HG02571 (cell line): ENCODE data around the gene BIN1.

ENCODE experiments used
- ATAC-seq: cut with Tn5 transposase; IDR thresholded peaks from one replicate; pipeline ENCODE4 v1.9.1; 2021; ENCODE audit warnings: mild to moderate bottlenecking, moderate library complexity; ENCODE audit not compliant: unreplicated experiment

BIN1 gene

DNA sequence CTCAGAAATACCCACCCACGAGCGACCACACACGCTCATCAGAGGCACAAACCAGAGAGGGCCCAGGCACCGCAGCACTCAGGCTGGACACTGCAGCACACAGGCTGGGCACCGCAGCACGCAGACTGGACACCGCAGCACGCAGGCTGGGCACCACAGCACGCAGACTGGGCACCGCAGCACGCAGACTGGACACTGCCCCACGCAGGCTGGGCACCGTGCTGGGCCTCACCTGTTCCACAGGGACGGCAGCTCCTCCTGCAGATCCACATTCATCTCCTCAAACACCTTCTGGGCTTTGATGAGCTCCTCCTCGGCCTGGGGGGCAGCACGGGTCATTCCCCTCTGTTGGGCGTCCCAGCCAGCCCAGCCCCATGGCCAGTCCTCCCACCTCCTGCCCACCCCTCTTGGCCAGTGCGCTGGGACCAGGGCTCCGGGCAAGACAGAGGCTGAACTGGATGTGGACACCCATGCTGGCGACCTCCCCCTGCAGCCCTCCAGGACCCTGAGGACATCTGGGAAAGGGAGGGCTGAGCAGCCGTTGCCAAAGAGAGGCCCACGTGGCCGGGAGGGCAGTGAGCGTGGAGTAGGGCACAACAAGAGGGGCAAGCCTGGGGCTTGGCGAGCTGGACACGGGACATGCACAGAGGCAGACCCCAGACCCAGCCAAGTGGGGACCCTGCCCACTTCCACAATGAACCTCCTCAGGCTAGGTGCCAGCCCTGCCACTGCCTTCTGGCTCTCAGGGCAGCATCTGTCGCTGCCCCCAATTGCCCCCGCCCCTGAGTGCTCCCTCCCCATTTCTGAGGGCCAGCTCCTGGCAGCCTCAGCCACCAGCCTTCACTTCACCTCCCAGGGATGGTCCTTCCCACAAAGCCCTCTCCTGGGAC lies 43.0 kb downstream of the BIN1 start:
- ATAC-seq: no peak

GRCh38 chr2:127061375-127062273 lies 45.3 kb downstream of the BIN1 start:
- ATAC-seq: no peak

GRCh38 chr2:127060264-127060945 lies 46.5 kb downstream of the BIN1 start:
- no peak for ATAC-seq

- no peak for ATAC-seq
These were observed 47.4 kb downstream of the BIN1 start for GRCh38 chr2:127059559-127059958.

GRCh38 chr2:127058954-127059252 lies 48.1 kb downstream of the BIN1 start:
- no peak for ATAC-seq

GRCh38 chr2:127058246-127058953 lies 48.6 kb downstream of the BIN1 start:
- no peak for ATAC-seq

GRCh38 chr2:127057371-127058245 lies 49.3 kb downstream of the BIN1 start:
- no peak for ATAC-seq

DNA sequence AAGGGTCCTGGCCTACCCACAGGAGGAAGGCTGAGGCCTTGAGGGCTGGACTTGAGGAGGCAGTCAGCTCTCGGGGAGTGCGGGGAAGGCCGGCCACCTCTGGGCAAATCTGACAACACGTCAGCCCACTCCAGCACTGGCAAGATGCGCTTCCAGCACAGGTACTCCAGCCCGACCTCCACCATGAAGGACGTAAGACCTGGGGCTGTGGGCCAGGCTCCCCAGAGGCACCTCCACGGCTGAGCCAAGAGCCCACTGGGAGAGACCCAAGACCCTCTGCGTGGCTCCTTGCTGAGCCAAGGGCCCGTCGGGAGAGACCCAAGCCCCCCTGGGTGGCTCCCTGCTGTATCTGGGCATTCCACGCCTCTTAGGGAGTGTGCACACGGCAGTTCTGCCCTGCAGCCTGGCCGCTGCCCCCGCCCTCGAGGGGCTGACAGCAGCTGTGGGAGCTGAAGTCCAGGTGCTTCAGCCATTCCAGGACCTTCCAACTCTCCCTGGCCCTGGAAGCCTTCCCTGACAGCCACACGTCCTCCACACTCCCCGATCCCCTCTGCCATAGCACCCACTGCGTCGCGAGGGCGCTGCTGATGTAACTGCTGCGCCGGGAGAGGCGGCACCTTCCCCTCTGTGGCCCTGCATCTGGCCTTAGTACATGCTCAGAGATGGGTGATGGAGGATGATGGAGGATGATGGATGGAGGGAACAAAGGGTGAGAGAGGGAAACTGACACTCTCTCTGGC lies 50.2 kb downstream of the BIN1 start:
- no peak for ATAC-seq

DNA sequence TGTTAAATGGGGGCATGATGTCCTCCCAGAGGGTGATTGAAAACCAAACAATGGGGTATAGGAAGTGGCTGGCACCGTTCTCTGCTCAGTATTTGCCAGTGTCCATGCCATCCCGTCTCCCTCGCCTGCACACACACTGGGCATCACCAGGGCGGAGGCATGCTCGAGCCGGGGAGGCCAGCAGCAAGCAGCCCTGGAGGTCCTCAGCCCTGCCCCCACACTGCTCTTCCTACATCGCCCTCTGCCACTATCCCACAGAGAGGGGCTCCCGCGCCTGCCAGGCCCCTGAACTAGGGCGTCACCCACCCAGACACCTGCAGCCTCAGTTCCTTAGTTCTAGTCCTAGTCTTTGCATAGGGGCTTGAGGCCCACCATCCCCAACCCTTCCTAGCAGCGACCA lies 50.9 kb downstream of the BIN1 start:
- ATAC-seq: no peak

GRCh38 chr2:127055786-127056076 lies 51.2 kb downstream of the BIN1 start:
- ATAC-seq: no peak

DNA sequence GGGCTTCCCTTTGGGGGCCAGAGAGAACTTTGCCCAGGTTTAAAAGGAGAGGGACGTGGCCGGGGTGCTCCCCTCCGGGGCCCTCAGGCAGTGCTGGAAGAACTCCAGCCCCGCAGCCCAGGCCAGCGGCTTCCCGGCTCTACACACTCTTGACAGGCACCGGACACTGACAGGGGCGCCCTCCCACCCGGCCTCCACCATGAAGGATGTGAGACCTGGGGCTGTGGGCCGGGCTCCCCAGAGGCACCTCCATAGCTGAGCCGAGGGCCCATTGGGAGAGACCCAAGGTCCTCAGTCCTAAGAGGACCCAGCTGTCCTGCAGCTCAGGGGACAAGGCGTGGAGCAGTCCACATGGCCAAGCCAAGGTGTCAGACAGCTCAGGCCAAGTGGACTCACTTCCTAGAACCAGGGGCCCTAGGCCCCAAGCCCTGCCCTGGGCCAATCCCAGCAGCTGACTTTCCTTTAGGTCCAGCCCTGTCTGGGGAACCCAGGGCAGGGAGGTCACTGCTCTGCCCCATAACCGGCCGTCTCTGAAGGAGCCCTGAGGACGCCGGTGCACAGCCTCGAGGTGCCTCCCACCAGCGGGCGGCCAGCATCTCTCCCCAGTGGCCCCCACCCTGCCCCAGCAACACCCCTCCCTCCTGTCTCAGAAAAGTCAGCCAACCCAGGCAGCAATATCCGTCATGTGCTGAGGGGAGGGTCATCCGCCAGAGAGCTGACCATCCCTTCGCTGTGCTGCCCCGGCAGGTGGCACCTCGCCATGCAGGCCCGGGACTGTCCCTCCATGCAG lies 51.8 kb downstream of the BIN1 start:
- ATAC-seq: no peak

GRCh38 chr2:127054604-127054930 lies 52.4 kb downstream of the BIN1 start:
- ATAC-seq: no peak

DNA sequence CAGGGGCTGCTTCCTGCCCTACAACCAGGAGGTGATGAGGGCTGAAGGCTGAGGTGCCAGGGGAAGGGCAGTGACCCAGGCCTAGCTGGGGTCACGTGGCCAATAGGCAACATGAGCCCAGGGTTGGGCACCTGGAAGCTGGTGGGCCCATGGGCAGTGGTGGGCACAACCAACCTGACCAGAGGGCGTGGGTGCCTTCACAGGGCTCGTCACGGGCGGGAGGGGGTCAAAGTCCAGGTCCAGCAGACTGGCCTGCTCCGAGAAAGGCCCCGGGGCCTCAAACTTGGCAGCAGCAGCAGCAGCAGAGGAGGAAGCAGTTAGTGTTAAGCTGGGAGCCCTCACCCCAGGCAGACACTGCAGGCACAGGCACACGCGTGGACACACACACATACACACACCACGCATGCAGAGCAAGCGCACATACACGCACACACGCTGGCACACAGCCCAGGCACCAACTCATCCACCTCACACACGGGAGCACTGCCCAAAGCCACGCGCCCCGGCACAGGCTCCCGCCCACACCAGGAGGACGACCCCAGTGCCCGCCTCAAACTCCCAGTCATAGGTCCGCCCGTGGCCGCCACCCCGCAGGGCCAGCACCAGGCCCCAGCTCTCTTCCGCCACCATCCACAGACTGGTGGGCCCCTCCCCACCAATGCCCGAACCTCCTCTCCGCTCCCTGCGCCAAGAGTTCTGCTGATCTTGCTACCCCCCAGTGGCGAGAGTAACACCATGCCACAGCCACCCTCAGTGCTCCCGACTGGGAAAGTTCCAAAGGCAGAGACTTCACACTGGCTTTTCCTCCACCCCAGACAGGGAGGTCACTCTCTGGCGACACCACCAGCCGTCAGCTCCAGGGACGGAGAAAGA lies 53.0 kb downstream of the BIN1 start:
- no peak for ATAC-seq

GRCh38 chr2:127052771-127053691 lies 53.9 kb downstream of the BIN1 start:
- ATAC-seq: no peak

DNA sequence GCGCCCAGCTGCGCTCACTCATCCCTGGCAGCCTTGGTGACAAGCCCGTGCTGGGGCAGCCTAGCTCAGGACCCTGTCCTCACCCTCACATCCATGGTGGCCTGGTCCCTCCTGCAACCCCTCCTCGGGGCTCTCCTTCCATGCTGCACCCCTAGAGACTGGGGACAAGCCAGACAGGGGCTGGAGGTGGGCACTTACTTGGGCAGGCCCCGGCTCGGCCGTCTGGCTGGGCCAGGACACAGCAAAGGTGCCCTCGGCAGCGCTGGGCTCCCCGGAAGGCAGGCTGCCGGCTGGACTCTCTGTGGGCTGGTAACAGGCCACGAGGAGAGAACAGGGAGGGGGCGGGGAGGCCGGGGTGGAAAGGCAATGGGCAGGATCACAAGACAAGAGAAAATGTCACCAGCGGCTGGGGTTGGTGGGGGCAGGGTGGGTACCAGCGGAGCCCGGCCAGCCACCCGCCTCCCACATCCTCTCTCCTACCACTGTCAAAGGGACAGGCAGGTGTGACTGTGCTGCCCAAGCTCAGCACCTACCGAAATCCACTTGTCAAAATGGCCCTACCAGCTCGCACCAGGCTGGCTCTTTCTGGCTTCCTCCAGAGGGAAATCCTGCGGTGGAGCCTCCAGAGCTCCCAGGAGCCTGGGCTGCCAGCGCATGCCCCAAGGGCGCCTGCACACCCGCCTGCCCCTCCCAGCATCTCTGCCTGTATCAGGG lies 54.7 kb downstream of the BIN1 start:
- no peak for ATAC-seq
